HepG2 (cell line): ENCODE results near the gene HNRNPUL1. TPM values are rescaled to one million over a fixed set of nuclear protein-coding genes. Genes with fewer than 3 reads are reported as not detected.

ENCODE experiments used
- AGO1 ChIP-seq: fragments of 200-400 bp; formaldehyde crosslinking; IDR thresholded peaks from 2 replicates; pipeline ENCODE4 v1.6.1; 2017; ENCODE audit warnings: mild to moderate bottlenecking, low read depth, low read length, moderate library complexity; ENCODE audit not compliant: poor library complexity, severe bottlenecking
- FIP1L1 ChIP-seq: fragments of 200-400 bp; formaldehyde crosslinking; IDR thresholded peaks from 2 replicates; pipeline ENCODE4 v1.6.1; 2018; ENCODE audit warnings: low read depth, mild to moderate bottlenecking, low read length, moderate library complexity, borderline replicate concordance; ENCODE audit not compliant: insufficient read depth
- GATA4 ChIP-seq: sonication (generic); IDR thresholded peaks from 2 replicates; pipeline ENCODE4 v1.6.1; 2016; ENCODE audit warnings: antibody characterized with exemption, low read depth, borderline replicate concordance
- GATAD1 ChIP-seq: IDR thresholded peaks from 2 replicates; pipeline ENCODE4 v1.6.1; 2016; ENCODE audit warnings: missing genetic modification reagents, missing compliant biosample characterization
- GFI1 ChIP-seq: sonication (generic); formaldehyde crosslinking; IDR thresholded peaks from 2 replicates; pipeline ENCODE4 v1.5.0; 2020; ENCODE audit warnings: missing genetic modification reagents, mild to moderate bottlenecking, borderline replicate concordance
- KDM3A ChIP-seq: IDR thresholded peaks from 2 replicates; pipeline ENCODE4 v1.6.1; 2018; ENCODE audit warnings: low read depth, missing compliant biosample characterization
- NR2F2 ChIP-seq: IDR thresholded peaks from 2 replicates; pipeline ENCODE4 v1.6.1; 2012; ENCODE audit warnings: low read depth, inconsistent platforms, borderline replicate concordance
- POLR2AphosphoS5 ChIP-seq: IDR thresholded peaks from 2 replicates; pipeline ENCODE4 v1.6.1; 2012; ENCODE audit warnings: low read depth, low read length
- SAP130 ChIP-seq: IDR thresholded peaks from 2 replicates; pipeline ENCODE4 v1.6.1; 2016; ENCODE audit warnings: low read depth
- SIN3A ChIP-seq: IDR thresholded peaks from 2 replicates; pipeline ENCODE4 v1.6.1; 2011; ENCODE audit warnings: low read depth, mild to moderate bottlenecking, control low read depth, low read length, borderline replicate concordance
- TBX2 ChIP-seq: sonication (generic); formaldehyde crosslinking; IDR thresholded peaks from 2 replicates; pipeline ENCODE4 v1.5.0; 2020; ENCODE audit warnings: missing genetic modification reagents, mild to moderate bottlenecking, borderline replicate concordance
- ZNF143 ChIP-seq: sonication (generic); formaldehyde crosslinking; IDR thresholded peaks from 2 replicates; pipeline ENCODE4 v1.4.0; 2020; ENCODE audit warnings: missing genetic modification reagents
- ZNF296 ChIP-seq: sonication (generic); formaldehyde crosslinking; conservative IDR thresholded peaks from 2 replicates; pipeline ENCODE4 v1.5.0; 2020; ENCODE audit warnings: mild to moderate bottlenecking, missing genetic modification reagents
- ZNF619 ChIP-seq: sonication (generic); formaldehyde crosslinking; IDR thresholded peaks from 2 replicates; pipeline ENCODE4 v1.4.0; 2020; ENCODE audit warnings: mild to moderate bottlenecking, missing genetic modification reagents
- ZNF670 ChIP-seq: sonication (generic); formaldehyde crosslinking; IDR thresholded peaks from 2 replicates; pipeline ENCODE4 v1.8.0; 2022; ENCODE audit warnings: mild to moderate bottlenecking, missing genetic modification reagents, borderline replicate concordance
- ZSCAN31 ChIP-seq: sonication (generic); formaldehyde crosslinking; IDR thresholded peaks from 2 replicates; pipeline ENCODE4 v1.5.0; 2020; ENCODE audit warnings: low read depth, mild to moderate bottlenecking, missing genetic modification reagents
- polyA plus RNA-seq, 8 experiments: library from polyadenylated mRNA; depleted of rRNA in 3 of 8; stranded (reverse) in 7 of 8; unstranded in 1 of 8; fragments of >200 nt; fragmentation: Illumina TruSeq in 4 of 8; extraction: Trizol in 4 of 8; gene quantifications; 2 replicates each; pipeline versions ENCODE4 v1.2.1 to v1.2.3, GENCODE V29; 2011 to 2016; ENCODE audit warnings: low read depth in 4 of 8, missing spikeins in 1 of 8, mixed read lengths in 1 of 8; ENCODE audit not compliant: insufficient read depth in 1 of 8
- total RNA-seq, 5 experiments: library from RNA; depleted of rRNA; stranded (reverse); fragments of >200 nt; fragmentation: Illumina TruSeq; extraction: Trizol; gene quantifications; 2 replicates each; pipeline ENCODE4 v1.2.3, GENCODE V29; 2016; ENCODE audit warnings: low read depth in 1 of 5
- TF ChIP-seq, protein P1 (sequence below), 2 experiments: fragments of 450-650 bp in 1 of 2; sonication (generic) in 1 of 2; formaldehyde crosslinking in 1 of 2; IDR thresholded peaks; 2 replicates each; pipeline versions ENCODE4 v1.6.1 to v1.8.0; 2016 to 2022; ENCODE audit warnings: antibody characterized with exemption in 1 of 2, mild to moderate bottlenecking in 1 of 2, missing genetic modification reagents in 1 of 2
- TF ChIP-seq, protein P2 (sequence below): IDR thresholded peaks from 2 replicates; pipeline ENCODE4 v1.6.1; 2016; ENCODE audit warnings: missing compliant biosample characterization, missing genetic modification reagents, borderline replicate concordance

The HNRNPUL1 gene
- total and polyA plus RNA-seq, 2 of the 13 experiments (the other 11 are each of a cell fraction or from before 2014, with no cell fraction given) = 30.9 to 81.7 TPM

DNA sequence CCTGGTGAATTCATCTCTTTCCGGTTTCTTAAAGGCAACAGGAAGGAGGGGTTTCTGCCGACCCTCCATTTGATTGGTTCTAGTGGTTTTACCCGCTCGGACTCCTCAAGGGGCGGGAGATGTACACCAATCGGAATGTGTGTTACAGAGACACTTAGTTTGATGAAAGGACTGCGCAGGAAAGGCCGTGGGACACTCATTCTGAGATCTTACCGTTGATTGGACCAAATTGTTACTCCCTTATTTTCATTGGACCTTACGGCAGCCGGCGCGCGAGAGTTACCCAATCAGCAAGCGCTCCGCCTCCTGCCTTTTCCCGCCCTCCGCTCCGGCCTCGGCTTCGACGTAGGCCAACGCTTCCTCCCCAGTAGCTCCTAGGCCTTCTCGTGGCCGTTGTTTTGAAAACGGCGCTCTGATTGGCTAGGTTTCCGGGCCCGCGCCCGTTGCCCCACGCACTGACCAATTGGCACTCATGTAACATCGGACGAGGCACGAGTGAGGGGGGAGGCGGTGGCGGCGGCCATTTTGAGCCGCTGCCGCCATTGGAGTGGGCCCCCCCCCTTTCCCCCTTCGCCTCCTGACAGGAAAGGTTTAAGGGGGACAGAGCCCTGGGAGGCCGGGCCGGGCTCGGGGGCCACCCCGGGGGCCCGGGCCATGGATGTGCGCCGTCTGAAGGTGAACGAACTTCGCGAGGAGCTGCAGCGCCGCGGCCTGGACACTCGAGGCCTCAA is at the start of gene HNRNPUL1 (continued):
- TF ChIP-seq, protein P1, sequence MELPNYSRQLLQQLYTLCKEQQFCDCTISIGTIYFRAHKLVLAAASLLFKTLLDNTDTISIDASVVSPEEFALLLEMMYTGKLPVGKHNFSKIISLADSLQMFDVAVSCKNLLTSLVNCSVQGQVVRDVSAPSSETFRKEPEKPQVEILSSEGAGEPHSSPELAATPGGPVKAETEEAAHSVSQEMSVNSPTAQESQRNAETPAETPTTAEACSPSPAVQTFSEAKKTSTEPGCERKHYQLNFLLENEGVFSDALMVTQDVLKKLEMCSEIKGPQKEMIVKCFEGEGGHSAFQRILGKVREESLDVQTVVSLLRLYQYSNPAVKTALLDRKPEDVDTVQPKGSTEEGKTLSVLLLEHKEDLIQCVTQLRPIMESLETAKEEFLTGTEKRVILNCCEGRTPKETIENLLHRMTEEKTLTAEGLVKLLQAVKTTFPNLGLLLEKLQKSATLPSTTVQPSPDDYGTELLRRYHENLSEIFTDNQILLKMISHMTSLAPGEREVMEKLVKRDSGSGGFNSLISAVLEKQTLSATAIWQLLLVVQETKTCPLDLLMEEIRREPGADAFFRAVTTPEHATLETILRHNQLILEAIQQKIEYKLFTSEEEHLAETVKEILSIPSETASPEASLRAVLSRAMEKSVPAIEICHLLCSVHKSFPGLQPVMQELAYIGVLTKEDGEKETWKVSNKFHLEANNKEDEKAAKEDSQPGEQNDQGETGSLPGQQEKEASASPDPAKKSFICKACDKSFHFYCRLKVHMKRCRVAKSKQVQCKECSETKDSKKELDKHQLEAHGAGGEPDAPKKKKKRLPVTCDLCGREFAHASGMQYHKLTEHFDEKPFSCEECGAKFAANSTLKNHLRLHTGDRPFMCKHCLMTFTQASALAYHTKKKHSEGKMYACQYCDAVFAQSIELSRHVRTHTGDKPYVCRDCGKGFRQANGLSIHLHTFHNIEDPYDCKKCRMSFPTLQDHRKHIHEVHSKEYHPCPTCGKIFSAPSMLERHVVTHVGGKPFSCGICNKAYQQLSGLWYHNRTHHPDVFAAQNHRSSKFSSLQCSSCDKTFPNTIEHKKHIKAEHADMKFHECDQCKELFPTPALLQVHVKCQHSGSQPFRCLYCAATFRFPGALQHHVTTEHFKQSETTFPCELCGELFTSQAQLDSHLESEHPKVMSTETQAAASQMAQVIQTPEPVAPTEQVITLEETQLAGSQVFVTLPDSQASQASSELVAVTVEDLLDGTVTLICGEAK (IDR thresholded peaks at IDR 0.05) = no peak
- TF ChIP-seq, protein P1 (CRISPR knock-in tag; IDR thresholded peaks at IDR 0.05) = peak; percentile 81
- peak; percentile 66; the same call in 1 of the 2 replicates for TF ChIP-seq SAP130
- 0 out of 2 replicates have a peak, but pooled peaks have one; percentile 77 for TF ChIP-seq KDM3A (CRISPR knock-in tag)
- TF ChIP-seq ZNF143 (CRISPR knock-in tag) = peak; percentile 3; the same call in 1 of the 2 replicates
- 0 out of 2 replicates have a peak, but pooled peaks have one; percentile 44 for TF ChIP-seq ZSCAN31 (CRISPR knock-in tag)
- no peak for TF ChIP-seq SIN3A
- TF ChIP-seq FIP1L1 = 0 out of 2 replicates have a peak, but pooled peaks have one; percentile 44
- TF ChIP-seq TBX2 (CRISPR knock-in tag) = peak; percentile 76
- TF ChIP-seq ZNF670 (CRISPR knock-in tag) = no peak
- TF ChIP-seq NR2F2 = 0 out of 2 replicates have a peak, but pooled peaks have one; percentile 11
- TF ChIP-seq GATAD1 (CRISPR knock-in tag) = peak; percentile 55
- peak; percentile 24; the same call in 1 of the 2 replicates for TF ChIP-seq ZNF619 (CRISPR knock-in tag)
- no peak for TF ChIP-seq GATA4
- TF ChIP-seq, protein P2, sequence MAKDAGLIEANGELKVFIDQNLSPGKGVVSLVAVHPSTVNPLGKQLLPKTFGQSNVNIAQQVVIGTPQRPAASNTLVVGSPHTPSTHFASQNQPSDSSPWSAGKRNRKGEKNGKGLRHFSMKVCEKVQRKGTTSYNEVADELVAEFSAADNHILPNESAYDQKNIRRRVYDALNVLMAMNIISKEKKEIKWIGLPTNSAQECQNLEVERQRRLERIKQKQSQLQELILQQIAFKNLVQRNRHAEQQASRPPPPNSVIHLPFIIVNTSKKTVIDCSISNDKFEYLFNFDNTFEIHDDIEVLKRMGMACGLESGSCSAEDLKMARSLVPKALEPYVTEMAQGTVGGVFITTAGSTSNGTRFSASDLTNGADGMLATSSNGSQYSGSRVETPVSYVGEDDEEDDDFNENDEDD = peak; percentile 98
- TF ChIP-seq ZNF296 (CRISPR knock-in tag) = no peak; the same call in 1 of the 2 replicates
- TF ChIP-seq POLR2AphosphoS5 = peak; percentile 13
- TF ChIP-seq GFI1 (CRISPR knock-in tag) = no peak
- peak; percentile 50 for TF ChIP-seq AGO1
